HG03159 (cell line): ENCODE measurements around the gene LRRN2.
"Not testable (repeated sequence)": the region's sequence is repeated elsewhere in the genome, so short reads cannot be mapped to it uniquely, and the experiment has no call there.

Experiments
- ATAC-seq: cut with Tn5 transposase; IDR thresholded peaks from one replicate; pipeline ENCODE4 v1.9.1; 2021; ENCODE audit warnings: mild to moderate bottlenecking, moderate library complexity; ENCODE audit not compliant: unreplicated experiment

Gene LRRN2

GRCh38 chr1:204692841-204693356 lies 7.4 kb upstream of the LRRN2 start:
- ATAC-seq: no peak

- no peak for ATAC-seq
These were observed 6.8 kb upstream of the LRRN2 start for GRCh38 chr1:204692325-204692840.

DNA sequence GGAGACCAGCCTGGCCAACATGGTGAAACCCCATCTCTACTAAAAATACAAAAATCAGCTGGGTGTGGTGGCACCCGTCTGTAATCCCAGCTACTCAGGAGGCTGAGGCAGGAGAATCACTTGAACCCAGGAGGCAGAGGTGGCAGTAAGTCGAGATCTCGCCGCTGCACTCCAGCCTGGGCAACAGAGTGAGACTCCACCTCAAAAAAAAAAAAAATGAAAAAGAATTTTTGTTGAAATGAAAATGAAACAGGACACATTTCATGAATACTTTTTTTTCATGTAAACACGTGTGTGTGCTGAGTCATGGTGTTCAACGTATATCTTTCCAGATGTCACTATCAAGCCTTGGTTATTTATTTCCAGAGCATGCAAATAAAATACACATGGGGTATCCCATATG lies 5.8 kb upstream of the LRRN2 start:
- ATAC-seq: not testable (repeated sequence)

- ATAC-seq: no peak
These were observed 3.2 kb upstream of the LRRN2 start for GRCh38 chr1:204688776-204689175.

GRCh38 chr1:204688007-204688406 lies 2.5 kb upstream of the LRRN2 start:
- no peak for ATAC-seq

- ATAC-seq: no peak
These were observed 835 bp downstream of the LRRN2 start for GRCh38 chr1:204684571-204685235.

- ATAC-seq: no peak
These were observed 1.4 kb downstream of the LRRN2 start for GRCh38 chr1:204684206-204684570.

DNA sequence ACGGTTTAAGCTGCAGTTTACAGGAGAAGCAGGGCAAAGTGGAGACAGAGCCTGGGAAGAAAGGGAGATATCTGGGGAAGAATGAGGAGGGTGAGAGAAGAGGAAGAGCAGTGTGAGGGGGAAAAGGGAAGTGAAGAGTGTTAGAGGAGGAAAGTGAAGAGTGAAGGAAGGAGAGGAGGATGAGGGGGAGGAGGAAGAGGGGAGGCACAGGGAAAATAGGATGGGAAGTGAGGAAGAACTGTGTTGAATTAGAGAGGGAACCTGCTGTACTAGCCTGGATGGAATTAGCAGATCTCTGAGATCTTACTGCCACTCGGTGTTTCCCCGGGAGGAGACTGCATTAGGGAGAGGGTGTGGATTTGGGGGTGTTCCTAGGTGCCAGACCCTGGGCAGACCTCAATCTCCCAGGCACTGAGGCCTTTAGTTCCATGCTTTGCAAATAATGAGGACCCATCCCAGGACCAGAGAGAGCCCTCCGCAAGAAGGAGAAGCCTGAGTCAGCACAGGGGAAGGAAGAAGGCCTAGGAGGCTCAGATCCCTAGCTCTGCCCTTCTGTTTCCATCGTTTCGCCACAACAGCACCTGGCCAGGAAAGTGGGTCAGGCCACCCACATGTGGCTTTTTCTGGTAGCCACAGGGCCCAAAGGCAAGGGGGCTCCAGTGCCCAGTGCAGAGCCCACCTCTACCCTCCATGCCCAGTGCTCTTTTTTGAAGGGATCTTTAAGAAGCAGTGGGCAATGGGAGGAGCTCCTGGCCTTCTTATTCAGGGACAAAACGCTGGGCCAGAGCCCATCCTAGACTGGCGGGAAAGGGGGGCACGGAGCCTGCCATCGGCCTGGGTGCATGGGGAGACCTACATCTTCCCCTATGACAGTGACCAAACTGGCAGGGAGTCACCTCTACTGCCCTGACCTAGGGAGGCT lies 2.0 kb downstream of the LRRN2 start:
- no peak for ATAC-seq

DNA sequence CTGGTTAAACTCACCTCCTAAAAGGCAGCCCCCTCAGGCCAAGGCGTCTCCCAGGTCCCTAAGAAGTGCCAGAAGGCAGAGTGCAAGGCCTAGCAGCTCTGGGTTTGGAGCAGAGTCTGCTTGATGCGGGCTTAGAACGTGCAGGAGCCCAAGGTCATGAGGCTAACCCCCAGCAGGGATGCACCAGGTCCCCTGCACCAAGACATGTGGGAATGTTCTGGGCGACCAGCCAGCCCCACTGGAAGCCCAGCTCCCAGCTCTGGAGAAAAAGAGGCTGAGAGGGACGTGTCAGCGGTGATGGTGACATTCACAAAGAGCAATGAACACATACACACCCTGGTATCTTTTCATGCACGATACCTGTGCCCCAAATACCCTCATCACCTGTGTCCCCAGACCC lies 5.1 kb downstream of the LRRN2 start:
- no peak for ATAC-seq

- no peak for ATAC-seq
These were observed 5.5 kb downstream of the LRRN2 start for GRCh38 chr1:204680051-204680450.

DNA sequence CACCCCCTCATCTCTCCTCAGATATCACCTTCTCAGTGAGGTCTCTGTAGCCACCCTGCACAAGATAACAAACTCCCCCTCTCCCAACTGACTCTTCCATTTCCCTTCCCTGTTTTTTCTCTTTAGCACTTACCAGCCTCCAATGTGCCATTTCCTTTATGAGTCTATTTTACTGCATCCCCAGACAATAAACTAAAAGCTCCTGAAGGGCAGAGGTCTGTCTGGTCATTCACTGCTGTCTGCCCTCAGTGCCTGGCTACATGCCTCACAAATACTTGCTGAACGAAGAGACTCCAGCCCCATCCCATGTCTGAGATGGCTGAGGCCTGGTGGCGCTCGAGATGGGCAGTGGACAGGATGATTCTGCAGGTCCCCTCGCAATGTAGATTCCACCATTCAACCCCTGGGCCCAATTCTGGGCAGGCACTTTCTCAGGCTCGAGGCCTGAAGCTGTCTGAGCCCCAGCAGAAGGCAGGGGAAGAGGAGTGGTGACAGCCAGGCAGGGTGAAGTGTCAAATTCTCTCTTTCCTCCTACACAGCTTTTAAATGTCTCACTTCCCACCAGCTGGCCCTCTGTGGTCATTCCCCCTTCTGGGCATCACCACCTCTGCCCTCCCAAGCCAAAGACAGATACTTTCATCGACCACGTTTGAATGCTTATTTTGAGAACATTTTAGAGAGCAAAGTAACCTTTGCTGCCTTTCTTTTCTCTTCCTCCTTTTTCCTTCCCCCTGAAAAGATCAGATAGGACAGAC lies 6.6 kb downstream of the LRRN2 start:
- no peak for ATAC-seq

DNA sequence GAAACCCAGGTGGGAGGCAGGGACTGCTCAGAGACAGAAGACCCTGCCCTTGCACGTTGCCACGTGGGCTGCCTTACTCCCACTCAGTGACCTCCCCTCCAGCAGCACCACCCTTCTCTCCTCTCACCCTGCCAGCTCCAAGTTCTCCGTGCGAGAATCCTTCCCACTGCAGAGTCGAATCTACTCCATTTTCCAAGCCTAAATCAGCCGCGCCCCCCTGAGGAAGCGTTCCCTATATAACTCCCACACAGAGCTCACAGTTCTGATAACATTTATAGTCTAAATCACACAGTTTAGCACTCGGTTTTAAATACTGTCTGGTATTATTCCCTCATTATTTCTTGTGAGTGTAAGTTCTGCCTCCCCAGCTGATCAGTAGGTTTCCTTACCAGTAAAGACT lies 7.7 kb downstream of the LRRN2 start:
- ATAC-seq: no peak

DNA sequence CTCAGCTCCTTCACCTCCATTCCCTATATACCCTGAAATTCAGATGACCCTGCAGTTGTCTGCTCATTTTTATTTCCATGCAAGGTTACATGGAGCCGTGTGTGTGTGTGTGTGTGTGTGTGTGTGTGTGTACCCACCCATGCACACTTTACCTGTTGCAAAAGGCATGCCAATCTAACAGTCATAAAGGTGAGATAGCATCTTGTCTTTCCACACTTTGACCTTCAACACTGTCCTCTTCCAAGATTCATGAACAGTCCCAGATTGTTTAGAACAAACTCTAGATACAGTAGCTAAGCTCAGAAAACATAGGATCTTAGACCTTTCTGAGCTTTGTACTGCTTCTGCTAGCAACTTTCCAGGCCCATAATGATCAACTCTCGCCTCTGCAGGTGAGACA lies 9.5 kb downstream of the LRRN2 start:
- no peak for ATAC-seq

- no peak for ATAC-seq
These were observed 11.5 kb downstream of the LRRN2 start for GRCh38 chr1:204673909-204674649.

DNA sequence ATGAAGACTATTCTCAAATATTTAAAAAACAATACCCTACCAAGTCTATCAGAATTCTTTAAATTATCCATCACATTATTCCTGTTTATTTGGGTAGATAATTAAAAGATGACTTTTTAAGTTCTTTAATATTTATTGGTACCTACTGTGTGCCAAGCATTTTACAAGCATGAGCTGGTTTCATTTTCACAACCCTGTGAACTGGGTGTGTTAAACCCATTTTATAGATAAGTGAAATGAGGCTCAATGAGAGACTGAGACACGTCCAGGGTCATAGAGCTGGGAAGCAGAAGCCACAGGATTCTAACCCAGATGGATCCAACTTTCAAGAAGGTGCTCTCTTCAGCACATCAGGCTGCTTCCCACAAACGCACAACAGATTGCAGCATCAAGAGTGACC lies 12.3 kb downstream of the LRRN2 start:
- ATAC-seq: no peak

DNA sequence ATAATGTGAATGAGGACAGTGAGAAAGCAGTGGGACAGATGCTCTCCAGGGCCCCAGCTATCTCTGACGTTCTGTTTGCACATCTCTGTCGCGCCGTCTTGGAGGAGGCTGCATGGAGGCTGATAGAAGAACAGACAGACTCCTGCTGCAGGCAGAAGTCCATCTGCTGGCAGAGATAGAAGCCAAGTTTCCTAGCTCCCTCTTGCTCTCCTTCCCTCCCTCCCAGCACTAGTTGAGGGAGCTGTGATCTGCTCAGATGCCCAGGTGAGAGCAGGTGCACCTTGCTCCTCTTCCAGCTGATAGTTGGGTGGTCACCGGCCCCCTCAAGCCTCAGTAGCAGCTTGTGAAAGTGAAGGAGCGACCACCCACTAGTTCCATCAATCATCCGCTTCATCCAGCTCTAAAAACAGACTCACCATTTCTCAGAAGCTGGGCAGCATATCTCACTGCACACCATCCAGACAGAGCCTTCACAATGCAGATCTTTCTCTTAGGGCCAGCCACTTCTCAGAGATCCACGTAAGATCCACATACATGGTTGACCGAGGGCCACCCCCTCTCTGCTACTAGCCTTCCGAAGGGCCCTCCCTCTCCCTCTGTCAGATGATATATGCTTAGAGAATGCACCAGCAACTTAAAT lies 12.9 kb downstream of the LRRN2 start:
- no peak for ATAC-seq

DNA sequence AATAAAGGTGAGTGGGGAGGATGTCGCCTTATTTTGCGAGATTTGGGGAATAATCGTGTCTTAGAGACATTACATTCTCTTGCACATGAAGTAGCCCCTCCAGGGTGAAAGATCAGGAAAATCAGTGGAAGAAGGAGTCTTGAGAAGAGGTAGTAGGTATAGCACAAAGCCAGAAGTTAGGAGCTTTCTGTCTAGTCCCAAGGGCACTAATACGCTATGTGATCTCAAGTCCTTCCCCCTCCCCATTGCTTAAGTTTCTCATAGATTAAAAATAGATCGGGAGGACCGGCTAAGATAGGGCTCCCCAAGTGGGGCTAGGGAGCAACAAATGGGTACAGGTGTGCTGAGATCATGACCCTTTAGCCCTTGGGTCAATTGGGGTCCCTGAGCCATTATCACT lies 13.5 kb downstream of the LRRN2 start:
- no peak for ATAC-seq

- no peak for ATAC-seq
These were observed 15.2 kb downstream of the LRRN2 start for GRCh38 chr1:204670152-204670927.

GRCh38 chr1:204669579-204669978 lies 16.0 kb downstream of the LRRN2 start:
- ATAC-seq: no peak

- ATAC-seq: no peak
These were observed 21.2 kb downstream of the LRRN2 start for GRCh38 chr1:204664384-204664651.
